GM12878 (cell line): Measurements from ENCODE around the gene DHX29. TPM values are rescaled to one million over a fixed set of nuclear protein-coding genes. Genes with fewer than 3 reads are reported as not detected.

Experiments used
- ATAC-seq: fragments of 200-7000 bp; cut with Tn5 transposase; 3 replicates; pipeline ENCODE4 v1.9.1; 2020; ENCODE audit warnings: mild to moderate bottlenecking, moderate library complexity
- BruUV-seq: library from RNA; stranded (reverse); fragments of 400-500 nt; replicated peaks from 2 replicates; lab custom pipeline; 2021; lab: Mats Ljungman, UMichigan
- CTCF ChIA-PET: fragments of 300-600 bp; sonication (Branson Sonifier 250); formaldehyde crosslinking; extraction: SDS; loops from one replicate; lab custom pipeline; 2021; ENCODE audit warnings: inconsistent platforms; lab: Yijun Ruan, JAX
- POLR2A ChIA-PET: fragments of 350-600 bp; formaldehyde crosslinking; extraction: SDS; loops from one replicate; lab custom pipeline; 2021; ENCODE audit warnings: inconsistent platforms; lab: Charles Lee
- RAD21 ChIA-PET: fragments of 300-600 bp; sonication (Branson Sonifier 250); formaldehyde crosslinking; loops from one replicate; lab custom pipeline; 2023; ENCODE audit warnings: antibody characterized with exemption; ENCODE audit not compliant: unreplicated experiment; lab: Charles Lee
- SMC1A ChIA-PET: fragments of 300-600 bp; sonication (Branson Sonifier 250); formaldehyde crosslinking; loops from one replicate; lab custom pipeline; 2023; ENCODE audit not compliant: unreplicated experiment, uncharacterized antibody; lab: Charles Lee
- DNase-seq: peaks from one replicate; pipeline ENCODE4 v3.0.0-alpha.2; 2011; ENCODE audit warnings: low read depth, low spot score
- FAIRE-seq: peaks from 3 replicates; lab custom pipeline; 2011; peaks lifted over from hg19 to GRCh38; lab: Jason Lieb, UNC
- H2AFZ ChIP-seq: 2 replicates; pipeline ENCODE4 v1.6.0; 2011; ENCODE audit warnings: low read depth, low read length, control low read depth; ENCODE audit not compliant: control insufficient read depth
- H3K27ac ChIP-seq: 2 replicates; pipeline ENCODE4 v1.5.1; 2011; ENCODE audit warnings: control low read depth; ENCODE audit not compliant: control insufficient read depth, insufficient read depth
- H3K27me3 ChIP-seq, 2 experiments: replicated peaks in 1 of 2; 2 replicates each; pipeline versions ENCODE4 v1.6.0 to v1.6.1; 2011; ENCODE audit warnings: low read length in 1 of 2; ENCODE audit not compliant: control insufficient read depth in 2 of 2, insufficient read depth in 2 of 2
- H3K36me3 ChIP-seq, 2 experiments: 2 replicates each; pipeline ENCODE4 v1.5.1; 2011; ENCODE audit warnings: low read length in 1 of 2; ENCODE audit not compliant: control insufficient read depth in 2 of 2, insufficient read depth in 2 of 2
- H3K4me1 ChIP-seq: 2 replicates; pipeline ENCODE4 v1.6.1; 2011; ENCODE audit warnings: mild to moderate bottlenecking, low read length, moderate library complexity, mixed read lengths; ENCODE audit not compliant: control insufficient read depth, insufficient read depth
- H3K4me2 ChIP-seq: 2 replicates; pipeline ENCODE4 v1.6.0; 2011; ENCODE audit warnings: control low read depth; ENCODE audit not compliant: control insufficient read depth, insufficient read depth
- H3K4me3 ChIP-seq: fragments of 200-600 bp; sonication (generic); 2 replicates; pipeline ENCODE4 v1.5.1; 2016
- H3K79me2 ChIP-seq: 2 replicates; pipeline ENCODE4 v1.6.0; 2011; ENCODE audit warnings: low read length; ENCODE audit not compliant: control insufficient read depth, insufficient read depth
- H3K9ac ChIP-seq: 2 replicates; pipeline ENCODE4 v1.8.0; 2011; ENCODE audit warnings: low read length, control low read depth, mixed read lengths; ENCODE audit not compliant: control insufficient read depth, insufficient read depth
- H3K9me3 ChIP-seq: replicated peaks from 3 replicates; pipeline ENCODE4 v1.5.1; 2011; ENCODE audit warnings: mild to moderate bottlenecking, low read length; ENCODE audit not compliant: control insufficient read depth, insufficient read depth
- H4K20me1 ChIP-seq: 2 replicates; pipeline ENCODE4 v1.6.0; 2011; ENCODE audit not compliant: control insufficient read depth, insufficient read depth
- CTCF ChIP-seq, 3 experiments: IDR thresholded peaks in 2 of 3; conservative IDR thresholded peaks in 1 of 3; 2 replicates each; pipeline ENCODE4 v1.5.1; 2011; ENCODE audit warnings: low read depth in 3 of 3, low read length in 3 of 3, mild to moderate bottlenecking in 3 of 3, control low read depth in 2 of 3, moderate library complexity in 2 of 3, inconsistent platforms in 1 of 3, mixed read lengths in 1 of 3; ENCODE audit not compliant: control insufficient read depth in 2 of 3, insufficient read depth in 1 of 3; ENCODE audit errors: extremely low read depth in 1 of 3
- MEF2A ChIP-seq: IDR thresholded peaks from 2 replicates; pipeline ENCODE4 v1.6.1; 2011; ENCODE audit warnings: low read depth, mild to moderate bottlenecking, low read length, moderate library complexity; ENCODE audit not compliant: insufficient read depth
- NBN ChIP-seq: fragments of 450-650 bp; IDR thresholded peaks from 2 replicates; pipeline ENCODE4 v1.6.1; 2016
- POLR2AphosphoS5 ChIP-seq: IDR thresholded peaks from 2 replicates; pipeline ENCODE4 v1.6.1; 2011; ENCODE audit warnings: mild to moderate bottlenecking, low read length, inconsistent platforms
- RAD21 ChIP-seq: IDR thresholded peaks from 2 replicates; pipeline ENCODE4 v1.6.1; 2011; ENCODE audit warnings: mild to moderate bottlenecking, low read depth, low read length, moderate library complexity; ENCODE audit not compliant: insufficient read depth
- SMC3 ChIP-seq: IDR thresholded peaks from 2 replicates; pipeline ENCODE4 v1.6.1; 2011; ENCODE audit warnings: low read length, improper control_type of control experiment, borderline replicate concordance
- TCF12 ChIP-seq: IDR thresholded peaks from 2 replicates; pipeline ENCODE4 v1.6.1; 2011; ENCODE audit warnings: low read depth, mild to moderate bottlenecking, low read length
- WGBS: methylation state at CpG from one replicate; pipeline ENCODE4 v1.1.6; 2016; ENCODE audit warnings: low lambda C conversion rate; ENCODE audit not compliant: insufficient replicate concordance, insufficient coverage; ENCODE audit errors: missing lambda C conversion rate; 5-methylcytosine and 5-hydroxymethylcytosine counted together
- in situ Hi-C: fragments of 300-500 bp; cut with MboI; formaldehyde crosslinking; loops from 9 replicates; pipeline ENCODE4 v1.14.3; 2018; ENCODE audit warnings: mixed read lengths
- intact Hi-C: fragments of 100-400 bp; cut with micrococcal nuclease; formaldehyde crosslinking; loops from one replicate; pipeline ENCODE4 v1.14.2; 2022; ENCODE audit not compliant: unreplicated experiment
- polyA plus RNA-seq, 11 experiments: library from polyadenylated mRNA; depleted of rRNA in 4 of 11; unstranded in 6 of 11; stranded (reverse) in 5 of 11; fragments of >200 nt; fragmentation: Nextera tagmentation in 4 of 11; fragmentation: Illumina TruSeq in 1 of 11; extraction: Ambion mirVana in 4 of 11; extraction: Trizol in 1 of 11; gene quantifications; 1 replicate in 1 of 11; 2 replicates in 10 of 11; pipeline versions ENCODE4 v1.2.1 to v1.2.3, GENCODE V29; 2011 to 2016; ENCODE audit warnings: inconsistent platforms in 2 of 11, missing spikeins in 2 of 11, low read depth in 1 of 11
- total RNA-seq, 4 experiments: library from RNA; depleted of rRNA in 3 of 4; stranded (reverse); fragments of >200 nt in 3 of 4; fragmentation: Illumina TruSeq in 1 of 4; extraction: Trizol in 1 of 4; gene quantifications; 2 replicates each; pipeline versions ENCODE4 v1.2.1 to v1.2.3, GENCODE V29; 2013 to 2021

The DHX29 gene
- total and polyA plus RNA-seq, 10 of the 15 experiments (the other 5 are each of a cell fraction or from before 2014, with no cell fraction given), result 5.3 to 49.1 (median 17.2) TPM

GRCh38 chr5:55324815-55325418 is 17.4 kb upstream of the DHX29 start:
- no peaks in the 10 kb centered on the region for H3K4me1 ChIP-seq
- intact Hi-C loops, result loop anchor here (1.0 kb wide), 1 partner anchor 367 kb away; no protein-coding TSS in a partner anchor
- POLR2A ChIA-PET, result interaction anchor here (0.6 kb wide), 1 partner anchor 440 kb away, joined by 3 read pairs; no protein-coding TSS in a partner anchor
- RAD21 ChIA-PET, result no interaction called here
- ATAC-seq, result peak; percentile 84
- peak; percentile 78 for FAIRE-seq
- H3K36me3 ChIP-seq, result peaks cover 0 to 16% of the 10 kb centered on the region in 2 experiments; a peak in 3 of 4 replicates
- no peak for DNase-seq
- no peaks in the 10 kb centered on the region for H3K27me3 ChIP-seq
- no peaks in the 10 kb centered on the region for H3K9me3 ChIP-seq
- no peaks in the 10 kb centered on the region for H4K20me1 ChIP-seq
- in situ Hi-C loops, result loop anchor here (25.0 kb wide), 1 partner anchor 1862 kb away; no protein-coding TSS in a partner anchor
- H2AFZ ChIP-seq, result no peak overlapping the region
- H3K9ac ChIP-seq, result no peak overlapping the region
- SMC1A ChIA-PET, result interaction anchor here (1.0 to 1.2 kb wide), 2 partner anchors 79 to 367 kb away, joined by 5 read pairs; no protein-coding TSS in a partner anchor
- WGBS, result 100% methylated on average over 1 of the region's 1 CpG
- no TSS peak for BruUV-seq
- H3K27ac ChIP-seq, result no peak overlapping the region
- TF ChIP-seq CTCF (IDR thresholded peaks at IDR 0.05 in 2 of 3, conservative IDR thresholded peaks at IDR 0.05 in 1 of 3; ENCODE audit: control insufficient read depth in 2 of 3, extremely low read depth in 1 of 3, insufficient read depth in 1 of 3, low read depth in 3 of 3, low read length in 3 of 3) (peak; percentile 48 to 79 (median 53); a peak in 5 of 6 replicates), SMC3 (peak; percentile 42; the same call in 1 of the 2 replicates), POLR2AphosphoS5 (no peak), TCF12 (no peak), MEF2A (no peak), RAD21 (peak; percentile 79), NBN (no peak)
- H3K4me2 ChIP-seq, result no peak overlapping the region
- peaks cover 13% of the 10 kb centered on the region for H3K79me2 ChIP-seq
- CTCF ChIA-PET, result interaction anchor here (0.8 to 1.8 kb wide), 5 partner anchors 9 to 876 kb away, joined by 3 to 6 read pairs (median 3); no protein-coding TSS in a partner anchor
- no peak overlapping the region for H3K4me3 ChIP-seq
